Upper lobe of left lung (tissue), 6 donors: ENCODE measurements around the gene LPCAT3. TPM values are rescaled to one million over a fixed set of nuclear protein-coding genes. Genes with fewer than 3 reads are reported as not detected.

Experiments
- ATAC-seq, 2 donors: fragments of 200-7000 bp; cut with Tn5 transposase; one replicate each; pipeline ENCODE4 v1.9.1; 2022; ENCODE audit warnings: mild to moderate bottlenecking in 2 of 2, moderate library complexity in 2 of 2; ENCODE audit not compliant: low FRiP score in 2 of 2
- DNase-seq, 2 donors: peaks; one replicate each; pipeline ENCODE4 v3.0.0-alpha.2; 2019 to 2020
- H3K27ac ChIP-seq, 4 donors: fragments of 200-600 bp; sonication (generic); one replicate each; pipeline ENCODE4 v1.5.1; 2016 to 2019
- H3K27me3 ChIP-seq, 4 donors: fragments of 200-600 bp; sonication (generic); one replicate each; pipeline ENCODE4 v1.5.1; 2017 to 2019
- H3K36me3 ChIP-seq, 4 donors: fragments of 200-600 bp; sonication (generic); one replicate each; pipeline ENCODE4 v1.5.1; 2016 to 2019
- H3K4me1 ChIP-seq, 4 donors: fragments of 200-600 bp; sonication (generic); one replicate each; pipeline ENCODE4 v1.5.1; 2018 to 2019
- H3K4me3 ChIP-seq, 4 donors: fragments of 200-600 bp; sonication (generic); one replicate each; pipeline ENCODE4 v1.5.1; 2017 to 2019; ENCODE audit warnings: mild to moderate bottlenecking in 2 of 4, moderate library complexity in 1 of 4
- H3K9me3 ChIP-seq, 4 donors: fragments of 200-600 bp; sonication (generic); one replicate each; pipeline ENCODE4 v1.5.1; 2018 to 2019
- CTCF ChIP-seq, 6 experiments: fragments of 450-650 bp in 4 of 6; fragments of 200-600 bp in 2 of 6; sonication (generic) in 2 of 6; IDR thresholded peaks; one replicate each; pipeline ENCODE4 v1.5.1; 2016 to 2019; ENCODE audit warnings: antibody characterized with exemption in 6 of 6
- EP300 ChIP-seq, 4 donors: sonication (generic); formaldehyde crosslinking; IDR thresholded peaks; one replicate each; pipeline ENCODE4 v1.5.1; 2017; ENCODE audit warnings: antibody characterized with exemption in 4 of 4, control low read depth in 2 of 4
- POLR2A ChIP-seq, 4 donors: fragments of 450-650 bp; IDR thresholded peaks; one replicate each; pipeline ENCODE4 v1.5.1; 2016 to 2017; ENCODE audit warnings: antibody characterized with exemption in 4 of 4, mild to moderate bottlenecking in 2 of 4
- POLR2AphosphoS5 ChIP-seq, 2 donors: sonication (generic); formaldehyde crosslinking; IDR thresholded peaks; one replicate each; pipeline ENCODE4 v1.5.1; 2017; ENCODE audit warnings: antibody characterized with exemption in 2 of 2
- WGBS, 2 donors: methylation state at CpG; one replicate each; pipeline ENCODE4 v1.1.5; 2017 to 2018; 5-methylcytosine and 5-hydroxymethylcytosine counted together
- total RNA-seq, 6 donors: library from RNA; depleted of rRNA in 4 of 6; stranded (reverse); fragments of >200 nt in 4 of 6; gene quantifications; one replicate each; pipeline versions ENCODE4 v1.1.0 to v1.2.1, GENCODE V29; 2016 to 2021
- donor health status: DM: no; HTN: no; CAD: no; lungs with moderate emphysema.
- donor health status: DM: no; HTN: yes; CAD: no; lungs with severe emphysema.

The LPCAT3 gene
- total RNA-seq, 6 donors from 2014 or later, result 56.3 to 110 (median 84.1) TPM

GRCh38 chr12:6959805-6960592 lies 58.3 kb downstream of the LPCAT3 start:
- Histone ChIP-seq H3K27ac (peak overlapping the region; percentile 89 to 96 (median 90)), H3K36me3 (peaks cover 0 to 21% (median 16%) of the 10 kb centered on the region in 4 donors), H3K4me1 (peaks cover 64 to 88% (median 79%) of the 10 kb centered on the region in 4 donors), H3K9me3 (no peaks in the 10 kb centered on the region), H3K4me3 (peak overlapping the region in 1 of 4 donors; percentile 13), H3K27me3 (no peaks in the 10 kb centered on the region)
- TF ChIP-seq EP300 (IDR thresholded peaks at IDR 0.05), result no peak
- TF ChIP-seq CTCF (IDR thresholded peaks at IDR 0.05), result no peak
- TF ChIP-seq POLR2A (IDR thresholded peaks at IDR 0.05), result no peak
- no peak for TF ChIP-seq POLR2AphosphoS5 (IDR thresholded peaks at IDR 0.05)
- ATAC-seq (no peak), DNase-seq (no peak)
- WGBS, 2 donors, result 78 to 91% methylated on average over 6 to 20 of the region's 26 CpGs

- no peaks in the 10 kb centered on the region for H3K27me3 ChIP-seq
- H3K4me3 ChIP-seq, result peak overlapping the region in 2 of 4 donors; percentile 13 to 29
- WGBS, 2 donors, result 53 to 60% methylated on average over 16 to 24 of the region's 24 CpGs
- peaks cover 66 to 87% (median 79%) of the 10 kb centered on the region in 4 donors for H3K4me1 ChIP-seq
- peak in 1 of 4 donors; percentile 3 for TF ChIP-seq EP300 (IDR thresholded peaks at IDR 0.05)
- TF ChIP-seq POLR2A (IDR thresholded peaks at IDR 0.05), result peak in 2 of 4 donors; percentile 47 to 53
- no peak for TF ChIP-seq CTCF (IDR thresholded peaks at IDR 0.05)
- peak; percentile 44 to 52 for TF ChIP-seq POLR2AphosphoS5 (IDR thresholded peaks at IDR 0.05)
- peak overlapping the region; percentile 71 to 91 (median 88) for H3K27ac ChIP-seq
- ATAC-seq (peak in 1 of 2 donors; percentile 39), DNase-seq (no peak)
- no peaks in the 10 kb centered on the region for H3K9me3 ChIP-seq
- peaks cover 0 to 24% (median 16%) of the 10 kb centered on the region in 4 donors for H3K36me3 ChIP-seq
These were observed 59.0 kb downstream of the LPCAT3 start for GRCh38 chr12:6959058-6959804.

GRCh38 chr12:6958609-6959057 lies 59.6 kb downstream of the LPCAT3 start:
- no peaks in the 10 kb centered on the region for H3K27me3 ChIP-seq
- peaks cover 67 to 92% (median 85%) of the 10 kb centered on the region in 4 donors for H3K4me1 ChIP-seq
- H3K9me3 ChIP-seq, result no peaks in the 10 kb centered on the region
- 64 to 66% methylated on average over 7 to 10 of the region's 10 CpGs for WGBS, 2 donors
- peak overlapping the region; percentile 71 to 91 (median 88) for H3K27ac ChIP-seq
- DNase-seq (no peak), ATAC-seq (no peak)
- TF ChIP-seq EP300 (IDR thresholded peaks at IDR 0.05) (no peak), CTCF (IDR thresholded peaks at IDR 0.05) (no peak), POLR2A (IDR thresholded peaks at IDR 0.05) (no peak), POLR2AphosphoS5 (IDR thresholded peaks at IDR 0.05) (no peak)
- H3K36me3 ChIP-seq, result peaks cover 0 to 24% (median 16%) of the 10 kb centered on the region in 4 donors
- H3K4me3 ChIP-seq, result peak overlapping the region in 2 of 4 donors; percentile 13 to 29

GRCh38 chr12:6957741-6958608 lies 60.3 kb downstream of the LPCAT3 start:
- DNase-seq, result no peak
- ATAC-seq, result no peak
- peak overlapping the region in 1 of 4 donors; percentile 29 for H3K4me3 ChIP-seq
- peaks cover 0 to 24% (median 16%) of the 10 kb centered on the region in 4 donors for H3K36me3 ChIP-seq
- 75 to 83% methylated on average over 25 to 28 of the region's 28 CpGs for WGBS, 2 donors
- peak overlapping the region; percentile 71 to 91 (median 88) for H3K27ac ChIP-seq
- TF ChIP-seq CTCF (IDR thresholded peaks at IDR 0.05) (no peak), POLR2A (IDR thresholded peaks at IDR 0.05) (no peak), EP300 (IDR thresholded peaks at IDR 0.05) (no peak)
- H3K27me3 ChIP-seq, result no peaks in the 10 kb centered on the region
- H3K4me1 ChIP-seq, result peaks cover 67 to 96% (median 85%) of the 10 kb centered on the region in 4 donors
- H3K9me3 ChIP-seq, result no peaks in the 10 kb centered on the region
